VCaP (cell line): ENCODE data around the gene RNASET2.

ENCODE experiments used
- H3K27ac ChIP-seq: fragments of 450-650 bp; 2 replicates; pipeline ENCODE4 v1.5.1; 2017
- CTCF ChIP-seq: fragments of 450-650 bp; conservative IDR thresholded peaks from 2 replicates; pipeline ENCODE4 v1.5.1; 2017; ENCODE audit warnings: mild to moderate bottlenecking, moderate library complexity

RNASET2 gene

GRCh38 chr6:166936079-166936787 lies 20.1 kb downstream of the RNASET2 start:
- no peak for TF ChIP-seq CTCF
- no peak overlapping the region for H3K27ac ChIP-seq

GRCh38 chr6:166935353-166935752 lies 21.0 kb downstream of the RNASET2 start:
- TF ChIP-seq CTCF = no peak
- H3K27ac ChIP-seq = no peak overlapping the region

GRCh38 chr6:166934174-166934573 lies 22.2 kb downstream of the RNASET2 start:
- no peak for TF ChIP-seq CTCF
- H3K27ac ChIP-seq = no peak overlapping the region

GRCh38 chr6:166933396-166933795 lies 23.0 kb downstream of the RNASET2 start:
- no peak overlapping the region for H3K27ac ChIP-seq
- TF ChIP-seq CTCF = no peak

- no peak for TF ChIP-seq CTCF
Measured at GRCh38 chr6:166932616-166933015, 23.7 kb downstream of the RNASET2 start.

GRCh38 chr6:166932116-166932515 lies 24.2 kb downstream of the RNASET2 start:
- H3K27ac ChIP-seq = no peak overlapping the region

More at GRCh38 chr6:166932616-166933015, 23.7 kb downstream of the RNASET2 start:
- no peak overlapping the region for H3K27ac ChIP-seq

GRCh38 chr6:166931426-166931970 lies 24.9 kb downstream of the RNASET2 start:
- no peak for TF ChIP-seq CTCF
- H3K27ac ChIP-seq = no peak overlapping the region

More at GRCh38 chr6:166932116-166932515, 24.2 kb downstream of the RNASET2 start:
- TF ChIP-seq CTCF = no peak
